Activated T-cell treated with anti-CD3 and anti-CD28 coated beads for 1 hour (primary cell): Measurements from ENCODE around the gene CAMK2G.

ENCODE experiments used
- DNase-seq: peaks from one replicate; pipeline ENCODE4 v3.0.0-alpha.2; 2020; ENCODE audit warnings: low read depth

Gene CAMK2G

GRCh38 chr10:73879296-73880173, 5.2 kb upstream of the CAMK2G start:
- peak; percentile 92 for DNase-seq

- DNase-seq: no peak
Measured at GRCh38 chr10:73878365-73878764, 4.0 kb upstream of the CAMK2G start.

- no peak for DNase-seq
Measured at GRCh38 chr10:73877533-73878160, 3.3 kb upstream of the CAMK2G start.

GRCh38 chr10:73876971-73877370, 2.6 kb upstream of the CAMK2G start:
- no peak for DNase-seq

GRCh38 chr10:73876566-73876965, 2.2 kb upstream of the CAMK2G start:
- no peak for DNase-seq

- DNase-seq: no peak
Measured at GRCh38 chr10:73876157-73876556, 1.8 kb upstream of the CAMK2G start.

GRCh38 chr10:73875139-73875475, 752 bp upstream of the CAMK2G start:
- DNase-seq: no peak

- DNase-seq: no peak
Measured at GRCh38 chr10:73873838-73874215, 528 bp downstream of the CAMK2G start.

GRCh38 chr10:73873142-73873837, 1.1 kb downstream of the CAMK2G start:
- no peak for DNase-seq

- no peak for DNase-seq
Measured at GRCh38 chr10:73872190-73872710, 2.1 kb downstream of the CAMK2G start.

GRCh38 chr10:73871295-73872189, 2.8 kb downstream of the CAMK2G start:
- no peak for DNase-seq

GRCh38 chr10:73868655-73869195, 5.6 kb downstream of the CAMK2G start:
- DNase-seq: no peak

GRCh38 chr10:73867871-73868631, 6.3 kb downstream of the CAMK2G start:
- no peak for DNase-seq

- DNase-seq: no peak
Measured at GRCh38 chr10:73867126-73867807, 7.1 kb downstream of the CAMK2G start.

GRCh38 chr10:73866621-73867020, 7.7 kb downstream of the CAMK2G start:
- no peak for DNase-seq

GRCh38 chr10:73865459-73866442, 8.6 kb downstream of the CAMK2G start:
- DNase-seq: peak; percentile 25

- DNase-seq: no peak
Measured at GRCh38 chr10:73865107-73865458, 9.3 kb downstream of the CAMK2G start.

GRCh38 chr10:73864229-73864628, 10.1 kb downstream of the CAMK2G start:
- DNase-seq: no peak
